ENCODE data around the gene PTGIR.

Gene PTGIR

GRCh38 chr19:46624958-46625661, at the start of gene PTGIR:
PTGIR (minus strand) TSS chr19:46625089; CDS start chr19:46624225, 864 bp downstream.
- peak; percentile 39 for DNase-seq

GRCh38 chr19:46670813-46671212, 45.9 kb upstream of the PTGIR start:
- DNase-seq, result no peak

- no peak for DNase-seq
Measured at GRCh38 chr19:46668662-46669061, 43.8 kb upstream of the PTGIR start.

- DNase-seq, result no peak
Measured at GRCh38 chr19:46665072-46665471, 40.2 kb upstream of the PTGIR start.

- DNase-seq, result peak; percentile 77
Measured at GRCh38 chr19:46661735-46662592, 37.1 kb upstream of the PTGIR start.

GRCh38 chr19:46661020-46661731, 36.3 kb upstream of the PTGIR start, which contains the start of gene DACT3:
DACT3 (minus strand) TSS chr19:46661182; CDS start chr19:46661064, 118 bp downstream.
- peak; percentile 99 for DNase-seq

- no peak for DNase-seq
Measured at GRCh38 chr19:46660551-46661019, 35.7 kb upstream of the PTGIR start.

GRCh38 chr19:46660008-46660517, 35.2 kb upstream of the PTGIR start:
- no peak for DNase-seq

- DNase-seq, result no peak
Measured at GRCh38 chr19:46659151-46660007, 34.5 kb upstream of the PTGIR start.

- DNase-seq, result no peak
Measured at GRCh38 chr19:46656541-46656940, 31.7 kb upstream of the PTGIR start.

GRCh38 chr19:46654621-46655152, 29.8 kb upstream of the PTGIR start:
- no peak for DNase-seq

- no peak for DNase-seq
Measured at GRCh38 chr19:46650445-46650844, 25.6 kb upstream of the PTGIR start.

- DNase-seq, result no peak
Measured at GRCh38 chr19:46648961-46649960, 24.4 kb upstream of the PTGIR start.

- no peak for DNase-seq
Measured at GRCh38 chr19:46648060-46648960, 23.4 kb upstream of the PTGIR start.

- no peak for DNase-seq
Measured at GRCh38 chr19:46646402-46646801, 21.5 kb upstream of the PTGIR start.

GRCh38 chr19:46644720-46645119, 19.8 kb upstream of the PTGIR start:
- DNase-seq, result no peak

- DNase-seq, result no peak
Measured at GRCh38 chr19:46640656-46641055, 15.8 kb upstream of the PTGIR start.

GRCh38 chr19:46639358-46640182, 14.7 kb upstream of the PTGIR start:
- DNase-seq, result no peak
